ENCODE data around the gene RAP1GDS1.

DNA sequence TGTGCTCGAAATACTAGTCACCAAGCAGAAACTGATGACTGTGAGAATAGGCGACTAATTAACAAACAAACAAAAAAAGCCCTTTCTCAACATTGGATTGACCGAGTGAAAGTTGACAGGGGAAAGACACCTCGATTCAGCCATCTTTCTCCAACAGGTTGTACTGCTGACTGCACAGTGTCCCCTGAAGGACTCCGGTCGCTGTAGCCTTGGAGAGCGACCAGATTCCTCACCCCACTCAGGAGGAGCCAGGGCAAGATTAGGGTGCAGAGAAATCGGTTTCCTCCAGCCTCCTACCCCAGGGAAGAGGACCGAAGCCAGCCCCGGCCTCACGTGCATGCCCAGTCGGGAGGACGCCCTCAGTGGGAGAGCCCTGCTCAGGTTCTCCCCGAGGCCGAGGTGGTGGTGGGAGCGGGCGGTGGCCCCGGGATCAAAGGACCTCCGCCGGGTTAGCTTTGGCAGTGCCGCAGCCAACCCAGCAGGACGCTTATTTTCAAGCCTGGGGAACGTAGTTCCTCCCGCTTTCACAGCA, 1.1 kb upstream of the RAP1GDS1 start:
- TF ChIP-seq, protein P1, sequence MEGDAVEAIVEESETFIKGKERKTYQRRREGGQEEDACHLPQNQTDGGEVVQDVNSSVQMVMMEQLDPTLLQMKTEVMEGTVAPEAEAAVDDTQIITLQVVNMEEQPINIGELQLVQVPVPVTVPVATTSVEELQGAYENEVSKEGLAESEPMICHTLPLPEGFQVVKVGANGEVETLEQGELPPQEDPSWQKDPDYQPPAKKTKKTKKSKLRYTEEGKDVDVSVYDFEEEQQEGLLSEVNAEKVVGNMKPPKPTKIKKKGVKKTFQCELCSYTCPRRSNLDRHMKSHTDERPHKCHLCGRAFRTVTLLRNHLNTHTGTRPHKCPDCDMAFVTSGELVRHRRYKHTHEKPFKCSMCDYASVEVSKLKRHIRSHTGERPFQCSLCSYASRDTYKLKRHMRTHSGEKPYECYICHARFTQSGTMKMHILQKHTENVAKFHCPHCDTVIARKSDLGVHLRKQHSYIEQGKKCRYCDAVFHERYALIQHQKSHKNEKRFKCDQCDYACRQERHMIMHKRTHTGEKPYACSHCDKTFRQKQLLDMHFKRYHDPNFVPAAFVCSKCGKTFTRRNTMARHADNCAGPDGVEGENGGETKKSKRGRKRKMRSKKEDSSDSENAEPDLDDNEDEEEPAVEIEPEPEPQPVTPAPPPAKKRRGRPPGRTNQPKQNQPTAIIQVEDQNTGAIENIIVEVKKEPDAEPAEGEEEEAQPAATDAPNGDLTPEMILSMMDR (IDR thresholded peaks at IDR 0.05): no peak
- TF ChIP-seq POLR2A (IDR thresholded peaks at IDR 0.05): no peak
